ENCODE measurements around the gene NENF. TPM values are rescaled to one million over a fixed set of nuclear protein-coding genes. Genes with fewer than 3 reads are reported as not detected.

Gene NENF
- total RNA-seq, 2 donors from 2014 or later = 56.8 to 134 TPM

GRCh38 chr1:212457740-212458338 is 25.1 kb downstream of the NENF start:
- H3K27me3 ChIP-seq = no peaks in the 10 kb centered on the region
- DNase-seq (ENCODE audit: low spot score) = no peak
- no peak overlapping the region for H3K4me3 ChIP-seq
- H3K4me1 ChIP-seq = peaks cover 0 to 24% of the 10 kb centered on the region in 2 donors
- no peaks in the 10 kb centered on the region for H3K9me3 ChIP-seq
- TF ChIP-seq CTCF (IDR thresholded peaks at IDR 0.05) = peak; percentile 12 to 67
- H3K36me3 ChIP-seq = no peaks in the 10 kb centered on the region
- no peak overlapping the region for H3K27ac ChIP-seq

- peaks cover 0 to 14% of the 10 kb centered on the region in 2 donors for H3K4me1 ChIP-seq
- H3K9me3 ChIP-seq = no peaks in the 10 kb centered on the region
- no peak for DNase-seq (ENCODE audit: low spot score)
- H3K27ac ChIP-seq = no peak overlapping the region
- no peaks in the 10 kb centered on the region for H3K27me3 ChIP-seq
- H3K36me3 ChIP-seq = no peaks in the 10 kb centered on the region
- H3K4me3 ChIP-seq = no peak overlapping the region
- TF ChIP-seq CTCF (IDR thresholded peaks at IDR 0.05) = no peak
These were observed 26.1 kb downstream of the NENF start for GRCh38 chr1:212458817-212459216.

- Histone ChIP-seq H3K4me3 (no peak overlapping the region), H3K4me1 (peaks cover 0 to 14% of the 10 kb centered on the region in 2 donors), H3K9me3 (no peaks in the 10 kb centered on the region), H3K27ac (no peak overlapping the region), H3K36me3 (no peaks in the 10 kb centered on the region), H3K27me3 (no peaks in the 10 kb centered on the region)
- no peak for DNase-seq (ENCODE audit: low spot score)
- no peak for TF ChIP-seq CTCF (IDR thresholded peaks at IDR 0.05)
These were observed 26.9 kb downstream of the NENF start for GRCh38 chr1:212459656-212460055.

- H3K4me3 ChIP-seq = no peak overlapping the region
- no peaks in the 10 kb centered on the region for H3K36me3 ChIP-seq
- DNase-seq (ENCODE audit: low spot score) = no peak
- H3K27me3 ChIP-seq = no peaks in the 10 kb centered on the region
- no peaks in the 10 kb centered on the region for H3K9me3 ChIP-seq
- no peak overlapping the region for H3K27ac ChIP-seq
- peaks cover 0 to 14% of the 10 kb centered on the region in 2 donors for H3K4me1 ChIP-seq
- no peak for TF ChIP-seq CTCF (IDR thresholded peaks at IDR 0.05)
These were observed 27.7 kb downstream of the NENF start for GRCh38 chr1:212460376-212460775.

GRCh38 chr1:212461916-212462660 is 29.4 kb downstream of the NENF start:
- H3K9me3 ChIP-seq = no peaks in the 10 kb centered on the region
- no peak overlapping the region for H3K27ac ChIP-seq
- DNase-seq (ENCODE audit: low spot score) = no peak
- no peak for TF ChIP-seq CTCF (IDR thresholded peaks at IDR 0.05)
- no peaks in the 10 kb centered on the region for H3K36me3 ChIP-seq
- H3K27me3 ChIP-seq = no peaks in the 10 kb centered on the region
- no peak overlapping the region for H3K4me3 ChIP-seq
- no peaks in the 10 kb centered on the region for H3K4me1 ChIP-seq
